Measurements from ENCODE around the gene PLEKHG5.

PLEKHG5 gene

GRCh38 chr1:6476483-6476882, 15.0 kb downstream of the PLEKHG5 start:
- no peak overlapping the region for H3K4me3 ChIP-seq (ENCODE audit: low read depth, low read length)
- no peak for TF ChIP-seq CTCF (IDR thresholded peaks at IDR 0.05; ENCODE audit: borderline replicate concordance, insufficient read depth, low read depth, low read length)

DNA sequence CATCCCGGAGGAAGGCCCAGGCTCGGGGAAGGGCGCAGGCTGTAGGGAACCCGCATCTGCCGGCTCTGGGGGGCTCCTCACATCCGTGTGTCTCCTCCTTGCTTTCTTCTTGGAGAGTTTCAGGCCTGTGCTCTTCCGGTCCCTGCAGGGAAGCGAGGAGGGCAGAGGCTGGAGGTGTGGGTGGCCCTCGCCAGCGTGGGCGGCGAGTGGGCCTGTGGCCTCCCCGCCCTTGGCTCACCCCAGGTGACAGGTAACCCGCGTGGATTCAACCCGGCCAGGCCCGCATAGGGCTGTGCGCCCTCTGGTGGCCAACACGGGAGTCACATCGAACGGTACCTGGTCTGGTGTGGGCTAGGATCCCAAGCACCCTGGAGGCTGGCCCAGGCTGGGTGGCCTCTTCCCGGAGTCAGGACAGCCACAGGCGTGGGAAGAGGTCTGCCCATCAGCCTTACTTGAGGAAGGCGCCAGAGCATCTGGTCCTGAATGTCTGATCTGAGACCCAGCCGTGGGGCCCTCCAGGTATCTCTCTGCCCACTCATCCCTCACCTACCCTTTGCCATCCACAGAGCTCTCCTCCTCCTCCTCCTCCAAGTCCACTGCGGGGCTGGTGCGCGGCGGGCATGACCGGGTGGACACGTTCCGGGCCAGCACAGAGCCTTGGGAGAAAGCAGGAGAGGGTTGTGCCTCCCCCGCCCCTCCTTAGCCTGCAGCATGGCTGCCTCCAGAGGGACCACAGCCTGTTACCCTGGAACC, 15.9 kb downstream of the PLEKHG5 start:
- peak; percentile 97 for TF ChIP-seq CTCF (IDR thresholded peaks at IDR 0.05; ENCODE audit: borderline replicate concordance, insufficient read depth, low read depth, low read length)
- H3K4me3 ChIP-seq (ENCODE audit: low read depth, low read length): no peak overlapping the region

- H3K4me3 ChIP-seq (ENCODE audit: low read depth, low read length): no peak overlapping the region
- no peak for TF ChIP-seq CTCF (IDR thresholded peaks at IDR 0.05; ENCODE audit: borderline replicate concordance, insufficient read depth, low read depth, low read length)
These were observed 16.6 kb downstream of the PLEKHG5 start for GRCh38 chr1:6474815-6475282.

- TF ChIP-seq CTCF (IDR thresholded peaks at IDR 0.05; ENCODE audit: borderline replicate concordance, insufficient read depth, low read depth, low read length): no peak
- H3K4me3 ChIP-seq (ENCODE audit: low read depth, low read length): no peak overlapping the region
These were observed 17.3 kb downstream of the PLEKHG5 start for GRCh38 chr1:6473974-6474814.

GRCh38 chr1:6473156-6473555, 18.3 kb downstream of the PLEKHG5 start:
- no peak for TF ChIP-seq CTCF (IDR thresholded peaks at IDR 0.05; ENCODE audit: borderline replicate concordance, insufficient read depth, low read depth, low read length)
- H3K4me3 ChIP-seq (ENCODE audit: low read depth, low read length): no peak overlapping the region

DNA sequence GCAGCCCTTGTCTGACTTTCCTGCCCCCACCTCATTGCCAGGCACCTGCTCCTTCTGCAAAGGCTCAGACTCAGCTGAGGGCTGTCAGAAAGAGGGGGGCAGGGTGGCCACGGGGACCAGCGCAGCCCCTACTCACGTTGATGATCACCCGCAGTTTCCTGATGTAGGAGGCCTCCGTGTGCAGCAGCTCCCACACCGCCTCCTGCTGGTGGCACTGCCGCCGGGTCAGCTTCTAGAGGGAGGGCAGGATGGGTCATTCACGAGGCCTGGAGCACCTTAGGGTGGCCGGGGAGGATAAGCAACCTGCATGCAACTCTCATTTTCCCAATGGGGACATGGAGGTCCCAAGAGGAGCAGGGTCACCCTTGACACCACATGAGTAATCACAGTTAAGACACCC, 19.1 kb downstream of the PLEKHG5 start:
- H3K4me3 ChIP-seq (ENCODE audit: low read depth, low read length): no peak overlapping the region
- peak; percentile 48; the same call in 1 of the 2 replicates for TF ChIP-seq CTCF (IDR thresholded peaks at IDR 0.05; ENCODE audit: borderline replicate concordance, insufficient read depth, low read depth, low read length)

Measured in GM12875 (cell line).